ENCODE measurements around the gene STOX2. TPM values are rescaled to one million over a fixed set of nuclear protein-coding genes. Genes with fewer than 3 reads are reported as not detected.

STOX2 gene
- total RNA-seq, 1 donor from 2014 or later, result 0.19 TPM

GRCh38 chr4:183921335-183921734 lies 16.2 kb downstream of the STOX2 start:
- Mint-ChIP-seq H3K27ac (ENCODE audit: unreplicated experiment) (no peak overlapping the region), H3K36me3 (ENCODE audit: unreplicated experiment) (no peaks in the 10 kb centered on the region), H3K4me1 (ENCODE audit: unreplicated experiment) (no peaks in the 10 kb centered on the region), H3K27me3 (ENCODE audit: unreplicated experiment) (no peaks in the 10 kb centered on the region), H3K4me3 (ENCODE audit: unreplicated experiment) (no peak overlapping the region), H3K9me3 (ENCODE audit: unreplicated experiment) (no peaks in the 10 kb centered on the region)
- TF ChIP-seq CTCF (IDR thresholded peaks at IDR 0.05), result no peak
- DNase-seq (ENCODE audit: extremely low spot score, unreplicated experiment), result no peak

GRCh38 chr4:183924362-183925044 lies 19.4 kb downstream of the STOX2 start:
- Mint-ChIP-seq H3K36me3 (ENCODE audit: unreplicated experiment) (no peaks in the 10 kb centered on the region), H3K9me3 (ENCODE audit: unreplicated experiment) (no peaks in the 10 kb centered on the region), H3K4me1 (ENCODE audit: unreplicated experiment) (no peaks in the 10 kb centered on the region), H3K27ac (ENCODE audit: unreplicated experiment) (no peak overlapping the region), H3K4me3 (ENCODE audit: unreplicated experiment) (no peak overlapping the region), H3K27me3 (ENCODE audit: unreplicated experiment) (no peaks in the 10 kb centered on the region)
- TF ChIP-seq CTCF (IDR thresholded peaks at IDR 0.05), result no peak
- no peak for DNase-seq (ENCODE audit: extremely low spot score, unreplicated experiment)

- H3K4me1 Mint-ChIP-seq (ENCODE audit: unreplicated experiment), result no peaks in the 10 kb centered on the region
- no peaks in the 10 kb centered on the region for H3K36me3 Mint-ChIP-seq (ENCODE audit: unreplicated experiment)
- no peak overlapping the region for H3K27ac Mint-ChIP-seq (ENCODE audit: unreplicated experiment)
- no peak overlapping the region for H3K4me3 Mint-ChIP-seq (ENCODE audit: unreplicated experiment)
- H3K27me3 Mint-ChIP-seq (ENCODE audit: unreplicated experiment), result no peaks in the 10 kb centered on the region
- no peaks in the 10 kb centered on the region for H3K9me3 Mint-ChIP-seq (ENCODE audit: unreplicated experiment)
- no peak for TF ChIP-seq CTCF (IDR thresholded peaks at IDR 0.05)
- DNase-seq (ENCODE audit: extremely low spot score, unreplicated experiment), result no peak
Observed at GRCh38 chr4:183926950-183927349, 21.8 kb downstream of the STOX2 start.

- Mint-ChIP-seq H3K4me1 (ENCODE audit: unreplicated experiment) (no peaks in the 10 kb centered on the region), H3K4me3 (ENCODE audit: unreplicated experiment) (no peak overlapping the region), H3K27me3 (ENCODE audit: unreplicated experiment) (peaks cover 3% of the 10 kb centered on the region), H3K9me3 (ENCODE audit: unreplicated experiment) (no peaks in the 10 kb centered on the region), H3K27ac (ENCODE audit: unreplicated experiment) (no peak overlapping the region), H3K36me3 (ENCODE audit: unreplicated experiment) (no peaks in the 10 kb centered on the region)
- no peak for TF ChIP-seq CTCF (IDR thresholded peaks at IDR 0.05)
- no peak for DNase-seq (ENCODE audit: extremely low spot score, unreplicated experiment)
Observed at GRCh38 chr4:183932576-183932975, 27.5 kb downstream of the STOX2 start.

DNA sequence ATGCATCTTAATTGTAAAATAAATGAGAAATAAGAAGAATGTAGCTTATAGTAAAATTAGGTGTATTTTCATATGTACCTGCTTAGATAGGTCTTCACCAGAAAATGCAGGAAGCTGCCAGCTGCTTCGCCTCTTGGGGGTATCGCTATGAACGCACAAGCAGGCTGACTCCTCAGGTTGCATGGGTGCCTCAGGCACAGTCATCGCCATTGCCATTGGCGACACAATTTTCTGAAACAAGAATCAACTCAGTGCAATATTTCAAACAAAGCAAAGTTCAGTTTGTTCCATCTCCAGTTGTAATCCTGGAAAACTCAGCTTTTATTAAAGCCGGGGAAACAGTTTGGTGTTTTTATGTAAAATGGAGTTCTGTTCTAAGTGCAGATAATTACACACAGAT lies 29.7 kb downstream of the STOX2 start:
- Mint-ChIP-seq H3K27me3 (ENCODE audit: unreplicated experiment) (peaks cover 3% of the 10 kb centered on the region), H3K27ac (ENCODE audit: unreplicated experiment) (no peak overlapping the region), H3K9me3 (ENCODE audit: unreplicated experiment) (no peaks in the 10 kb centered on the region), H3K4me1 (ENCODE audit: unreplicated experiment) (no peaks in the 10 kb centered on the region), H3K4me3 (ENCODE audit: unreplicated experiment) (no peak overlapping the region), H3K36me3 (ENCODE audit: unreplicated experiment) (no peaks in the 10 kb centered on the region)
- no peak for TF ChIP-seq CTCF (IDR thresholded peaks at IDR 0.05)
- DNase-seq (ENCODE audit: extremely low spot score, unreplicated experiment), result no peak
